NK-92 (cell line): Measurements from ENCODE around the gene CLTCL1.
"Not testable (repeated sequence)": the region's sequence is repeated elsewhere in the genome, so short reads cannot be mapped to it uniquely, and the experiment has no call there.

Source experiments
- DNase-seq: peaks from one replicate; lab custom pipeline; 2025; ENCODE audit not compliant: unreplicated experiment; lab: John Stamatoyannopoulos, UW

CLTCL1 gene

GRCh38 chr22:19291580-19292457 is at the start of gene CLTCL1:
CLTCL1 (minus strand) TSS chr22:19291719; CDS start chr22:19291641, 78 bp downstream.
- no peak for DNase-seq

DNA sequence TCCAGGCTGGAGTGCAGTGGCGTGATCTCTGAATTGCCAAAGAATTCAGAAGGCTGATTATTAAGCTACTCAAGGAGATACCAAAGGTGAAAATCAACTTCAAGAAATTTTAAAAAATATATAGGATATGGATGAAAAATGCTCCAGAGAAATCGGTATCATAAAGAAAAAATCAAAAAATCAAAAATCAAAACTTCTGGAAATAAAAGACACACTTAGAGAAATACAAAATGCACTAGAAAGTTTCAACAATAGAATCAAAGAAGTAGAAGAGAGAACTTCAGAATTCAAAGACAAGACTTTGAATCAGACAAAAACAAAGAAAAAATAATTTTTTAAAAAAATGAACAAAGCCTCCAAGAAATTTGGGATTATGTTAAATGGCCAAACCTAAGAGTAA is 45.6 kb upstream of the CLTCL1 start:
- DNase-seq = no peak

GRCh38 chr22:19336133-19337075 is 44.9 kb upstream of the CLTCL1 start:
- no peak for DNase-seq

DNA sequence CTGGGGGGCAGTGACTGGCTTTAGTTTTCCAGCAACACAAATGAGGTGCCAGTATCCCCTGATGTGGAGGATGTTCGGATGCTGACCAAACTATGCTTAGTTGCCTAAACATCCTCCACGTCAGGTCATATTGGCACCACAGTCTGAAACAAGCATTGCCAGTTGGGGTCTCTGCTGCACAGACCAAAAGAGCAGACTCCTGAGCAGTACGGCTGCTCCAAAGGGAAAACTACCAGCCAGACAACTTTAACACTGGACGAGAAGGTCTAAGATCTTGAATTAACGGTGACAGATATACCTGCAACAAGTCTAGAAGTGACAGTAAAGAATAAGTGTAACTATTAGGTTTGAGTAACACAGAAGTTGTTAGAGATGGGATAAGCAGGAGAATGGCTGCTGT is 40.5 kb upstream of the CLTCL1 start:
- no peak for DNase-seq

DNA sequence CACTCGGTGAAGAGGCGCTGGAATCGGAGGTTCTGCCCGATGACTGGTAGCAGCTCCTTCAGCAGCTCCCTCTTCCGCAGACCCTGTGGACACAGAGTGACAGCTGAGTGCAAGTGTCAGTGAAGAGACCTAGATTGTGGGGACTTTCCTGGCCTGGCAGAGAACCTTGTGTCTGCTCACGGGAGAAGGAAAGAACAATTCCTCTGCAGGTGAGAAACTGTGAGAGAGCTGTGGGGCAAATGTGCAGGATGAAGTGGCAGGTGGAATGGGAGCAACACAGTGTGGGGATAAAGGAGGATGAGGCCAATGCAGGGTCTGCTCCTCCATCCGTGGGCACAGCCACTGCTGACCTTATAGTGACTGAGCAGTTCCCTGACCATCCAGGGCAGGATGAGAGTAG is 40.0 kb upstream of the CLTCL1 start:
- no peak for DNase-seq

GRCh38 chr22:19330865-19331418 is 39.4 kb upstream of the CLTCL1 start:
- DNase-seq = no peak

DNA sequence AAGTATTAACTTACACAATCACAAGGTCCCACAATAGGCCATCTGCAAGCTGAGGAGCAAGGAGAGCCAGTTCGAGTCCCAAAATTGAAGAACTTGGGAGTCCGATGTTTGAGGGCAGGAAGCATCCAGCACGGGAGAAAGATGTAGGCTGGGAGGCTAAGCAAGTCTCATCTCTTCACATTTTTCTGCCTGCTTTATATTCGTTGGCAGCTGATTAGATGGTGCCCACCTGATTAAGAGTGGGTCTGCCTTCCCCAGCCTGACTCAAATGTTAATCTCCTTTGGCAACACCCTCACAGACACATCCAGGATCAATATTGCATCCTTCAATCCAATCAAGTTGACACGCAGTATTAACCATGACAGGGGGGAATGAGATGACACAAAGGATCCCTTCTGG is 38.7 kb upstream of the CLTCL1 start:
- DNase-seq = not testable (repeated sequence)

DNA sequence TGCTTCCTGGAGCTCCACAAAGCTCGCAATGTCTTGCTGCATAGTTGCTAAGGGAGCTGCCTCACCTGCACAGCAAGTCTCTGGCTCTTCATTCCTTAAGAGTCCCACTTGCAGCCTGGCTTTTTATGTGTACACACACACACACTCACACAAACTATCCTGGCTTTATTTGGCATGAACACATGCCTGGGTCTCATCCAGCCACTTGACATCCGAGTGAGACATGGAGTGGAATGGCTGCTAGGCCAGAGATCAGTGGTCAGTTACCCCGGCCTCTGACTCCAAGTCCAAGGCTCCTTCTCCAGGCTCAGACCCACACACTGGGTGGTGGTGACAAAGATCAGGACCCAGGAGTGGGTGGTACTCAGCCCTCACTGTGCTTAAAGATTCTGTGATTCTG is 37.9 kb upstream of the CLTCL1 start:
- no peak for DNase-seq

GRCh38 chr22:19325296-19325948 is 33.9 kb upstream of the CLTCL1 start:
- no peak for DNase-seq

- DNase-seq = not testable (repeated sequence)
Measured at GRCh38 chr22:19323420-19323819, 31.9 kb upstream of the CLTCL1 start.

DNA sequence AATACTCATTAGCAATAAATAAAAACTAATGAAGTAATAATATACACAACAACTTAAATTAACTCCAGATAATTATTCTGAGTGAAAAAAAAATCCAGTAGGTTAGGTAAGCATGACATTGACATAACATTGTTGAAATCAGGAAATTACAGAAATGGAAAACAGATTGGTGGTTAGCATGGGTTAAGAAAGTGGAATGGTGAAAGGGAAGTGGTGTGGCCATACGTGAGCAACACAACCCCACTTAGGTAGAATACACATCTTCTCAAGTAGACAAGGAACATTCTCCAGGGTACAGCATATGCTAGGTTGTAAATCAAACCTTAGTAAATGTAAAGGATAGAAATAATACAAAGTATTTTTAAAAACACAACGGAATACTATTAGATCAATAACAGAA is 30.2 kb upstream of the CLTCL1 start:
- no peak for DNase-seq

DNA sequence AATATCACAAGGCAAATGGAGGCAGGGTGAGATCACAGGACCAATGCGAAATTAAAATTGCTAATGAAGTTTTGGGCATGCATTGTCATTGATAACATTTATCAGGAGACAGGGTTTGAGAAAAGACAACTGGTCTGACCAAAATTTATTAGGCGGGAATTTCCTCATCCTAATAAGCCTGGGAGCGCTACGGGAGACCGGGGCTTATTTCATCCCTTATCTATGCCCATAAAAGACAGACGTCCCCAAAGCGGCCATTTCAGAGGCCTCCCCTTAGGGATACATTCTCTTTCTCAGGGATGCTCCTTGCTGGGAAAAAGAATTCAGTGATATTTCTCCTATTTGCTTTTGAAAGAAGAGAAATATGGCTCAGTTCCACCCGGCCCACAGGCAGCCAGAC is 28.6 kb upstream of the CLTCL1 start:
- not testable (repeated sequence) for DNase-seq

DNA sequence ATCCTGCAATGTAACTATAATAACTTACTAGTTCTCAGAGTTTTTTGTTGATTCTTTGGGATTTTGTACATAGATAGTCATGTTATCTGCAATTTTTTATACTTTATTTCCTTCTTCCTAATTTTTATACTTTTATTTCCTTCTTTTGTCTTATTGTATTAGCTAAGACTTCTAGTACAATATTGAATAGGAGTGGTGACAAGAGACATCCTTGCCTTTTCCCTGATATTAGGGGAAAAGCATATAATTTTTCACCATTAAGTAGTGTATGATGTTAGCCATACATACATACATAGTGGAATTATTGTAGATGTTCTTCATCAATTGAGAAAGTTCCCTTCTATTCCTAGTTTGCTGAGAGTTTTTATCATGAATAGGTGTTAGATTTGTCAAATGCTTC is 27.8 kb upstream of the CLTCL1 start:
- no peak for DNase-seq

- no peak for DNase-seq
Measured at GRCh38 chr22:19317865-19318264, 26.3 kb upstream of the CLTCL1 start.

GRCh38 chr22:19307872-19308271 is 16.4 kb upstream of the CLTCL1 start:
- DNase-seq = no peak

DNA sequence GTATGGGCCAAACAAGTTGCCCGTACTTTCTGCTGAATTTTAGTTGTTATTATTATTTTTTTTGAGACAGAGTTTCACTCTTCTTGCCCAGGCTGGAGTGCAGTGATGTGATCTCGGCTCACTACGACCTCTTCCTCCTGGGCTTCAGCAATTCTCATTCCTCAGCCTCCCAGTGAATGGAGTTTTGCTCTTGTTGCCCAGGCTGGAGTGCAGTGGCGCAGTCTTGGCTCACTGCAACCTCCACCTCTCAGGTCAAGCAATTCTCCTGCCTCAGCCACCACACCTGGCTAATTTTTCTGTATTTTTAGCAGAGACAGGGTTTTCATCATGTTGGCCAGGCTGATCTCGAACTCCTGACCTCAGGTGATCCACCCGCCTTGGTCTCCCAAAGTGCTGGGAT is 15.0 kb upstream of the CLTCL1 start:
- not testable (repeated sequence) for DNase-seq

GRCh38 chr22:19304547-19304946 is 13.0 kb upstream of the CLTCL1 start:
- no peak for DNase-seq

- DNase-seq = no peak
Measured at GRCh38 chr22:19303785-19304184, 12.3 kb upstream of the CLTCL1 start.

DNA sequence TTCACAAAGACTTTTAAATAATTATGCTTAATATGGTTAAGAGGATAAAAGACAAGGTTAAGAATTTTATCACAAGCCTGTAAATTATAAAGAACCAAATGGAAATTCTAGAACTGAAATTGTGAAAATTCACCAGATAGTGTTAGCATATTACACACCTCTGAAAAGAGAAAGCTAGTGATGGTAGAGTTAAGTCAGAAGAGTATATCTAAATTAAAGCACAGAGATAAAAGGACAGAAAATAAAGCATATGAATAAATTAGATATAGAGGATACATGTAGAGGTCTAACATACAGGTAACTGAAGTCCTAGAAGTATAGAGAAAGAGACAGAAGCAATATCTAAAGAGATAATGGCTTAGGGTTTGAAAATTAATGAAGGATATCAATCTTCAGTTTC is 4.2 kb upstream of the CLTCL1 start:
- DNase-seq = no peak

DNA sequence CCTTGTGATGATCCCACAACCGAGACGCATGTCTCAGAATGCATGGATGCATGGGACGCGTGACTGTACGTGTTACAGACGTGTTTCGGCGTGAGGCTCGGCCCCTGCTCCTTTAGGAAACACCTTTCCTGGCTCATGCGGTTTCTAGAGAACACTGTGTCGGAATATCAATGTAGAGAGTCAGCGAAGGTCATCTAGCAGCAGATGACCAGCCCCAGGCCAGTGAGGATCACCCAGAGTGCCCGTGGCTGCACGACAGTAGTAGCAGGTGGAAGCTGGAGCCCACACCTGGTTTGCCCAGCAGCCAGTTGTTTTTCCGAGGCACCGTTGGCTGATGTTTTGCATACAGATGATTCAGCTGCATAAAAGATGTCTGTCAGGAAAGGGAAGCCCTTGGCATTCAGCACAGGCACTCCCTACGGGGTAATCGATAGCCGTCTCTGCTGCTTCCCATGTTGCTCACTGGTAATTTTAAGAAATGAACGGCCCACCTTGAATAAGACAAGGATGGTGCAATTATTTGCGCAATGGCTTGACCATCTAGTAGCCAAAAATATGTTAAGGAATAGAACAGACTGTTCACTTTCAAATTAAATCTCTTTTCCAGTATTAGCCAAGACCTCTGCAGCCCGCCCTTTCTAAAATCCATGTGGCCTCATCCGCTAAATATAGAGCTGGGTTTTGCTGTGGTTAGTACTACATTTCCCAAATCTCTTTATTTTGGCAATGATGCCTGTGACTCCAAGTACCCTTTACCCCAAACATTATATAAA is 1.1 kb upstream of the CLTCL1 start:
- no peak for DNase-seq
